Measurements from ENCODE around the gene C1QTNF3. TPM values are rescaled to one million over a fixed set of nuclear protein-coding genes. Genes with fewer than 3 reads are reported as not detected.

Gene C1QTNF3
- total and polyA plus RNA-seq, 9 donors, result 62.8 to 152 (median 110) TPM

DNA sequence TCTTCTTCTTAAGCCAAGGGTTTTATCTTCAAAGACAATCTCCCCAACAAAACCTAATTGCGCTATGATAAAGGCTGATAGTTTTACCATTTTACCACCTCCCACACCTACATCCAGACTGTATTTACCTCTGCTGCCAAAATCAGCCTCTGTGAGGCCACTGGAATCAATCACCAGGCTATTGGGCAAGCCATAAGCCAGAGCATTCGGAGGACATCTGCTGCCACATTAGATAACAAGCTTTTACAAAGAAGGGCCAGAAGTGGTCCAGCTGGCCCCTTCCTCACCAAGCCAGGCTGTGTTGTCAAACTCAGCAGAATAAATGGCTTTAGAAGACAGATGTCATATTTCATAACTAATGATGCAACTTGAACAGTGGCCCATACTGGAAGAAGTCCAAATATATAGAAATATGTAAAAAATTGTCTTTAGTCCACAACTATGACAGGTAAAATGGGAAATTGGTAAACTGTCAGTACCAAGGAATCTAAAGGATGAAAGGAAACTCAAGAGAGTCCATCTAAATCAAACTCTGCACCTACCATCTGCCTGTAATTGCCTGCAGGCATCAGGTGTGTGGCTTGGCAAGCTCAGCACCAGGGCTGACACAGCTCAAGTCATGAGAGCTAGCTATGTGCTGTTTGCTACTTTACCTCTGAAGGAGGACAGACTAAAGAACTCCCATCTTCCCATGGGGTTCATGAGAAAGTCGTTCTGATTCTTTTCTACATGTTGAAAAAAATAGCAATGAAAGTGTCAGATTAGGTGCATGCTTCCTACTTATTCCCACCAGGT, 74.6 kb downstream of the C1QTNF3 start:
- Histone ChIP-seq H3K27ac (ENCODE audit: low read length) (no peak overlapping the region), H3K36me3 (ENCODE audit: control insufficient read depth, insufficient read depth, low read length) (no peaks in the 10 kb centered on the region)
- 40% methylated on average over 1 of the region's 3 CpGs for WGBS (ENCODE audit: insufficient coverage)

More for the DNA sequence above, 74.6 kb downstream of the C1QTNF3 start:
- no peak for DNase-seq
- H3K4me3 ChIP-seq (ENCODE audit: low read length), result no peak overlapping the region
- H3K4me1 ChIP-seq (ENCODE audit: control insufficient read depth, insufficient read depth, low read length), result no peaks in the 10 kb centered on the region
- H3K9me3 ChIP-seq (replicated peaks; ENCODE audit: control insufficient read depth, low read depth, low read length), result no peaks in the 10 kb centered on the region
- no peaks in the 10 kb centered on the region for H3K27me3 ChIP-seq (ENCODE audit: control insufficient read depth, insufficient read depth, low read length)

Other genes starting within 250 kb of the C1QTNF3 start
- gene ADAMTS12, start 151.2 kb downstream of the C1QTNF3 start, total RNA-seq, result 23.9 TPM
- 10 to 100 TPM; 14.8 to 35.1 (median 22.7) TPM for gene ADAMTS12, start 151.2 kb downstream of the C1QTNF3 start, polyA plus RNA-seq (ENCODE audit: insufficient read depth in 1 of 8, insufficient read length in 8 of 8, low replicate concordance in 1 of 8)
- not detected for gene RXFP3, start 106.8 kb downstream of the C1QTNF3 start, total RNA-seq
- gene RXFP3, start 106.8 kb downstream of the C1QTNF3 start, polyA plus RNA-seq (ENCODE audit: insufficient read depth in 1 of 8, insufficient read length in 8 of 8, low replicate concordance in 1 of 8), result not detected
- 0.09 TPM for gene SLC45A2, start 58.5 kb downstream of the C1QTNF3 start, total RNA-seq
- under 1 TPM; 0.09 to 0.59 (median 0.18) TPM for gene SLC45A2, start 58.5 kb downstream of the C1QTNF3 start, polyA plus RNA-seq (ENCODE audit: insufficient read depth in 1 of 8, insufficient read length in 8 of 8, low replicate concordance in 1 of 8)
- 9.1 TPM for gene AMACR, start 35.2 kb downstream of the C1QTNF3 start, total RNA-seq
- 10 to 100 TPM in 1 of 8 donors, 1 to 10 TPM in 7; 4.2 to 11.5 (median 8.1) TPM for gene AMACR, start 35.2 kb downstream of the C1QTNF3 start, polyA plus RNA-seq (ENCODE audit: insufficient read depth in 1 of 8, insufficient read length in 8 of 8, low replicate concordance in 1 of 8)

Data from muscle of leg (tissue), 11 donors.